ENCODE measurements around the gene SDHAF3.
A peak's percentile ranks its signal among the peaks of the same experiment; 100 is the strongest.
"Not testable (repeated sequence)": the region's sequence is repeated elsewhere in the genome, so short reads cannot be mapped to it uniquely, and the experiment has no call there.

Gene SDHAF3

GRCh38 chr7:97145068-97145467 lies 27.6 kb downstream of the SDHAF3 start:
- peak; percentile 7 for TF ChIP-seq CTCF (IDR thresholded peaks at IDR 0.05; ENCODE audit: low read depth, low read length, missing control alignments)
- H3K4me3 ChIP-seq (replicated peaks; ENCODE audit: low read depth, low read length) = no peak overlapping the region
- DNase-seq (ENCODE audit: extremely low read depth, low read depth) = no peak

DNA sequence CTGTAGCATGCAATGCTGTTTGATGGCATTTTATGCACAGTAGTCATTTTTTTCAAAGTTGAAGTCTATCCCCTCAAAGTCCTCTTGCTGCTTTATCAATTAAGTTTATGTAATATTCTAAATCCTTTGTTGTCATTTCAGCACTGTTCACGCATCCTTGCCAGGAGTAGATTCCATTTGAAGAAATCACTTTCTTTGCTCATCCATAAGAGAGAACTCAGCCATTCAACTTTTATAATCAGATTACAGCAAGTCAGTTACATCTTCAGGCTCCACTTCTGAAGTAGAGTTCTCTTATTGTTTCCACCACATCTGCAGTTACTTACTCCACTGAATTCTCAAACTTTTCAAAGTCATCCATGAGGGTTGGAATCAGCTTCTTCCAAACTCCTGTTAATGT lies 32.3 kb downstream of the SDHAF3 start:
- H3K4me3 ChIP-seq (replicated peaks; ENCODE audit: low read depth, low read length) = no peak overlapping the region
- TF ChIP-seq CTCF (IDR thresholded peaks at IDR 0.05; ENCODE audit: low read depth, low read length, missing control alignments) = no peak
- no peak for DNase-seq (ENCODE audit: extremely low read depth, low read depth)

DNA sequence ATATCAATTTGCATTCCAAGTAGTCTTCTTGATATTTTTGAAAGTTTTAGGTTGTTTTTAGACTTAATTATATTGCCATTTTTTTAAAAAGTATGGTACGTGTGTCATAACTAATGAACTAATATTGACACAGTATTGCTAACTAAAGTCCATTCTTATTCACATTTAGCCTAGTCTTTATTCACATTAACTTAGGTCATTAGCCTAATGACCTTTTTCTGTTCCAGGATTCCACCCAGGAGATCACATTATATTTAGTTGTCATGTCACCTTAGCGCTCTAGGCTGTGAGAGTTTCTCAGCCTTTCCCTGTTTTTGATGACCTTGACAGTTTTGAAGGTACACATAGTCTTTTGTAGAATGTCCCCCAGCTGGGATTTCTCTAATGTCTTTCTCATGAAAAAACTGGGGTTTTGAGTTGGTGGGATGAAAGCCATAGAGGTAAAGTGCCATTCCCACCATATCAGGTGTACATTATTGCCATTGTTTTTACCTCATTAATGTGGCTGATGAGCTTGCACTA lies 38.5 kb downstream of the SDHAF3 start:
- no peak for TF ChIP-seq CTCF (IDR thresholded peaks at IDR 0.05; ENCODE audit: low read depth, low read length, missing control alignments)
- no peak for DNase-seq (ENCODE audit: extremely low read depth, low read depth)
- no peak overlapping the region for H3K4me3 ChIP-seq (replicated peaks; ENCODE audit: low read depth, low read length)

DNA sequence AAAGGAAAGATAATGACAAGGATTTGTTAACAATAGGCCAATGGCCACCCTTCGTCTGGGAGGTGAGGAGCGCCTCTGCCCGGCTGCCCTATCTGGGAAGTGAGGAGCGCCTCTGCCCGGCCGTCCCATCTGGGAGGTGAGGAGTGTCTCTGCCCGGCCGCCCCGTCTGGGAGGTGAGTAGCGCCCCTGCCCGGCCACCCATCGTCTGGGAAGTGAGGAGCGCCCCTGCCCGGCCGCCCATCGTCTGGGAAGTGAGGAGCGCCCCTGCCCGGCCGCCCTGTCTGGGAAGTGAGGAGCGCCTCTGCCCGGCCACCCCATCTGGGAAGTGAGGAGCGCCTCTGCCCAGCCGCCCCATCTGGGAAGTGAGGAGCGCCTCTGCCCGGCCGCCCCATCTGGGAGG lies 42.5 kb downstream of the SDHAF3 start:
- H3K4me3 ChIP-seq (replicated peaks; ENCODE audit: low read depth, low read length); DNase-seq (ENCODE audit: extremely low read depth, low read depth): not testable (repeated sequence)

DNA sequence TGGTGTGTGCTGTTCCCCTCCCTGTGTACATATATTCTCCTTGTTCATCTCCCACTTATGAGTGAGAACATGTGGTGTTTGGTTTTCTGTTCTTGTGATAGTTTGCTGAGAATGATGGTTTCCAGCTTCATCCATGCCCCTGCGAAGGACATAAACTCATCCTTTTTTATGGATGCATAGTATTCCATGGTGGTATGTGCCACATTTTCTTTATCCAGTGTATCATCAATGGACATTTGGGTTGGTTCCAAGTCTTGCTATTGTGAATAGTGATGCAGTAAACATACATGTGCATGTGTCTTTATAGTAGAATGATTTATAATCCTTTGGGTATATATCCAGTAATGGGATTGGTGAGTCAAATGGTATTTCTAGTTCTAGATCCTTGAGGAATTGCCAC lies 44.1 kb downstream of the SDHAF3 start:
- DNase-seq (ENCODE audit: extremely low read depth, low read depth); H3K4me3 ChIP-seq (replicated peaks; ENCODE audit: low read depth, low read length): not testable (repeated sequence)

DNA sequence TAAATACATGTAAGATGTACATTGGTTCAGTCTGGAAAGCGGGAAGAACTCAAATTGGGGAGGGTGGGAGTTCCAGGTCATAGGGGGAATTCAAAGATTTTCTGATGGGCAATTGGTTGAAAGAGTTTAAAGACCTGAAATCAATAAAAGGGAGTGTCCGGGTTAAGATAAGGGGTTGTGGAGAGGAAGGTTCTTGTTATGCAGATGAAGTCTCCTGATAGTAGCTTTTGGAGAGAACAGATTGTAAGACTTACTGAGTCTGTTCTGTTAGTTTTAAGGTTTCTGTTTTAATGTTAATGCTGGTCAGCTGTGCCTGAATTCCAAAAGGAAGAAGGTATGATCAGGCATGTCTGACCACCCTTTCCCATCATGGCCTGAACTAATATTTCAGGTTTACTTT lies 48.8 kb downstream of the SDHAF3 start:
- no peak overlapping the region for H3K4me3 ChIP-seq (replicated peaks; ENCODE audit: low read depth, low read length)
- DNase-seq (ENCODE audit: extremely low read depth, low read depth) = no peak
- TF ChIP-seq CTCF (IDR thresholded peaks at IDR 0.05; ENCODE audit: low read depth, low read length, missing control alignments) = no peak

GRCh38 chr7:97167176-97167575 lies 49.7 kb downstream of the SDHAF3 start:
- TF ChIP-seq CTCF (IDR thresholded peaks at IDR 0.05; ENCODE audit: low read depth, low read length, missing control alignments) = no peak
- H3K4me3 ChIP-seq (replicated peaks; ENCODE audit: low read depth, low read length) = no peak overlapping the region
- DNase-seq (ENCODE audit: extremely low read depth, low read depth) = no peak

DNA sequence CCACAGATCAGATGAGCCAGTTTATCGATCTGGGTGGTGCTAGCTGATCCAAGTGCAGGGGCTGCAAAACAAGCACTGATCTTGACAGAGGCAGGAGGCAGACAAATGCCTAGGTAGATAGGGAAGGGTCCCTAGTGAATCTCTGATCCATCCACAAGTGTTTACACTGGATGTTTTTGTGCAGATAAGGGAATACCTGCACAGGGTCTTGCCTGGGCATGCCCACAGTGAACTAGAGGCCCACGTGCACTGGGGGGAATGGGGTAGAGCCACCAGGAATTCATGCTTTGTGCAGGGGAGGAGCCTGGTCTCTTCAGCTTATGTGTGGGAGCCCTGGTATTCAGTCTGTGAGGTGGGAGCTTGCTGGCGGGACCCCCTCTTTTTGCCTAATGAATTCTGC lies 50.3 kb downstream of the SDHAF3 start:
- H3K4me3 ChIP-seq (replicated peaks; ENCODE audit: low read depth, low read length) = no peak overlapping the region
- no peak for DNase-seq (ENCODE audit: extremely low read depth, low read depth)
- no peak for TF ChIP-seq CTCF (IDR thresholded peaks at IDR 0.05; ENCODE audit: low read depth, low read length, missing control alignments)

Measured in HFF-Myc (cell line).